Liver (tissue), 9 donors: ENCODE results near the gene ARNT2. TPM values are rescaled to one million over a fixed set of nuclear protein-coding genes. Genes with fewer than 3 reads are reported as not detected.
A peak's percentile ranks its signal among the peaks of the same experiment; 100 is the strongest.

Experiments
- DNase-seq: peaks from one replicate; pipeline ENCODE4 v3.0.0-alpha.2; 2017; ENCODE audit warnings: low spot score
- H3K27ac ChIP-seq, 2 donors: one replicate each; pipeline ENCODE4 v1.7.0; 2013; ENCODE audit warnings: inconsistent platforms in 2 of 2, low read length in 2 of 2, control low read depth in 1 of 2, low read depth in 1 of 2, mild to moderate bottlenecking in 1 of 2
- H3K27me3 ChIP-seq, 4 donors: one replicate each; pipeline versions ENCODE4 v1.6.1 to v1.7.0; 2013; ENCODE audit warnings: low read length in 3 of 4, inconsistent platforms in 1 of 4, mild to moderate bottlenecking in 1 of 4, moderate library complexity in 1 of 4; ENCODE audit not compliant: control insufficient read depth in 4 of 4, insufficient read depth in 4 of 4
- H3K36me3 ChIP-seq, 4 donors: one replicate each; pipeline versions ENCODE4 v1.6.1 to v1.7.0; 2013; ENCODE audit warnings: low read length in 3 of 4, mild to moderate bottlenecking in 3 of 4, low read depth in 1 of 4, moderate library complexity in 1 of 4; ENCODE audit not compliant: control insufficient read depth in 4 of 4, insufficient read depth in 3 of 4
- H3K4me1 ChIP-seq, 4 donors: one replicate each; pipeline versions ENCODE4 v1.6.1 to v1.7.0; 2013; ENCODE audit warnings: low read length in 3 of 4, mild to moderate bottlenecking in 3 of 4, moderate library complexity in 1 of 4; ENCODE audit not compliant: control insufficient read depth in 4 of 4, insufficient read depth in 4 of 4
- H3K4me3 ChIP-seq, 3 donors: one replicate each; pipeline versions ENCODE4 v1.6.1 to v1.7.0; 2013; ENCODE audit warnings: low read length in 3 of 3, control low read depth in 1 of 3, low read depth in 1 of 3, mild to moderate bottlenecking in 1 of 3
- H3K9ac ChIP-seq, 2 donors: one replicate each; pipeline ENCODE4 v1.7.0; 2013; ENCODE audit warnings: low read length in 2 of 2, mild to moderate bottlenecking in 2 of 2, moderate library complexity in 2 of 2, control low read depth in 1 of 2, low read depth in 1 of 2
- H3K9me3 ChIP-seq, 4 donors: one replicate each; pipeline versions ENCODE4 v1.6.1 to v1.7.0; 2013; ENCODE audit warnings: low read length in 3 of 4; ENCODE audit not compliant: control insufficient read depth in 4 of 4
- ATF3 ChIP-seq: IDR thresholded peaks from 2 replicates; pipeline ENCODE4 v1.6.1; 2016; ENCODE audit warnings: antibody characterized with exemption
- CTCF ChIP-seq: fragments of 150-350 bp; IDR thresholded peaks from 2 replicates; pipeline ENCODE4 v1.5.1; 2017; ENCODE audit warnings: improper control_type of control experiment, low read depth, low read length; ENCODE audit not compliant: missing input control
- EGR1 ChIP-seq, 2 donors: IDR thresholded peaks; 2 replicates each; pipeline ENCODE4 v1.6.1; 2016 to 2018; ENCODE audit warnings: antibody characterized with exemption in 2 of 2, low read depth in 2 of 2
- FOXA1 ChIP-seq: IDR thresholded peaks from 2 replicates; pipeline ENCODE4 v1.6.1; 2016; ENCODE audit warnings: antibody characterized with exemption
- FOXA2 ChIP-seq: IDR thresholded peaks from 2 replicates; pipeline ENCODE4 v1.6.1; 2016; ENCODE audit warnings: antibody characterized with exemption
- GABPA ChIP-seq, 2 donors: IDR thresholded peaks in 1 of 2; conservative IDR thresholded peaks in 1 of 2; 2 replicates each; pipeline ENCODE4 v1.6.1; 2016; ENCODE audit warnings: antibody characterized with exemption in 2 of 2, mild to moderate bottlenecking in 1 of 2, moderate library complexity in 1 of 2
- HNF4A ChIP-seq, 2 donors: conservative IDR thresholded peaks; 2 replicates each; pipeline ENCODE4 v1.6.1; 2016; ENCODE audit warnings: antibody characterized with exemption in 2 of 2, mild to moderate bottlenecking in 2 of 2
- HNF4G ChIP-seq: IDR thresholded peaks from 2 replicates; pipeline ENCODE4 v1.6.1; 2016; ENCODE audit warnings: antibody characterized with exemption
- JUND ChIP-seq, 2 donors: IDR thresholded peaks; 2 replicates each; pipeline ENCODE4 v1.6.1; 2016; ENCODE audit warnings: antibody characterized with exemption in 2 of 2
- NR2F2 ChIP-seq: IDR thresholded peaks from 2 replicates; pipeline ENCODE4 v1.6.1; 2016; ENCODE audit warnings: antibody characterized with exemption
- RAD21 ChIP-seq, 2 donors: IDR thresholded peaks; 2 replicates each; pipeline ENCODE4 v1.6.1; 2016; ENCODE audit warnings: antibody characterized with exemption in 2 of 2, mild to moderate bottlenecking in 2 of 2
- REST ChIP-seq: IDR thresholded peaks from 2 replicates; pipeline ENCODE4 v1.6.1; 2016; ENCODE audit warnings: antibody characterized with exemption, mild to moderate bottlenecking
- RXRA ChIP-seq, 2 donors: IDR thresholded peaks; 2 replicates each; pipeline ENCODE4 v1.6.1; 2017 to 2018; ENCODE audit warnings: antibody characterized with exemption in 2 of 2, mild to moderate bottlenecking in 1 of 2
- SP1 ChIP-seq: IDR thresholded peaks from 2 replicates; pipeline ENCODE4 v1.6.1; 2018; ENCODE audit warnings: antibody characterized with exemption, mild to moderate bottlenecking
- TAF1 ChIP-seq: conservative IDR thresholded peaks from 2 replicates; pipeline ENCODE4 v1.6.1; 2016; ENCODE audit warnings: antibody characterized with exemption, mild to moderate bottlenecking
- YY1 ChIP-seq: IDR thresholded peaks from 2 replicates; pipeline ENCODE4 v1.6.1; 2016; ENCODE audit warnings: antibody characterized with exemption, mild to moderate bottlenecking
- WGBS: extraction: QIAGEN DNeasy Blood & Tissue Kit; methylation state at CpG from one replicate; pipeline ENCODE4 v1.1.7; 2013; 5-methylcytosine and 5-hydroxymethylcytosine counted together
- polyA plus RNA-seq, 2 donors: library from polyadenylated mRNA; stranded (reverse) in 1 of 2; unstranded in 1 of 2; fragments of 200-250 nt in 1 of 2; fragments of >200 nt in 1 of 2; fragmentation: Nextera tagmentation in 1 of 2; extraction: Ambion mirVana in 1 of 2; gene quantifications; one replicate each; pipeline versions ENCODE4 v1.2.1 to v1.2.3, GENCODE V29; 2013 to 2015
- total RNA-seq, 2 donors: library from RNA; depleted of rRNA; stranded (reverse); fragments of >200 nt; gene quantifications; one replicate each; pipeline ENCODE4 v1.2.3, GENCODE V29; 2014
- TF ChIP-seq, protein P1 (sequence below): IDR thresholded peaks from 2 replicates; pipeline ENCODE4 v1.6.1; 2016; ENCODE audit warnings: antibody characterized with exemption
- TF ChIP-seq, protein P2 (sequence below): IDR thresholded peaks from 2 replicates; pipeline ENCODE4 v1.6.1; 2016; ENCODE audit warnings: antibody characterized with exemption
- donor health status: healthy.
- donor health status: healthy.
- donor health status: healthy.
- donor health status: healthy.
- donor health status: healthy.

ARNT2 gene
- total and polyA plus RNA-seq, 4 donors = 0.17 to 0.92 (median 0.54) TPM

DNA sequence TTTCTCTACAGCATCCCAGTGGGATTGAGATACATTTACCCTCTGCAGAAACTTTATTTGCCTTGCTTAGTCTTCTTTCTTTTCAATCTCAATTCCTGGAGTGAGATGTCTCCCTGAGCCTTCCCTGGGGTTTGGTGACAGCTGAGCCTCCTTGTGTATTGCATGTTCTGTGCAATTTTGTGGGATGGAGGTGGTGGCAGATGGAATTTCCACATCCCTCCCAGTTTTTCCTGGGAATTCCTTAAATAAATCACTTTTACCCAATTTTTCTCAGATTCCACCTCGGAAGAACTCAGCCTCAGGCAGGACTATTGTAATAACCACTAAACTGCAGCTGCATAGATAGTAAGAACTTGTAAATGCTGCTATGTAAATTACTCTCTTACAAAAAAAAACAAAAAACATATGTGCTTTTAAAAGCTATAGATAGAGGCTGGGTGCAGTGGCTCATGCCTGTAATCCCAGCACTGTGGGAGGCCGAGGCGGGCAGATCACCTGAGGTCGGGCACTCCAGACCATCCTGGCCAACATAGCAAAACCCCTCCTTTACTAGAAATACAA lies 202.4 kb downstream of the ARNT2 start:
- no peak overlapping the region for H3K9ac ChIP-seq
- no peak for DNase-seq
- H3K27me3 ChIP-seq = no peaks in the 10 kb centered on the region
- no peak overlapping the region for H3K4me3 ChIP-seq
- H3K36me3 ChIP-seq = no peaks in the 10 kb centered on the region
- 90% methylated on average over 4 of the region's 4 CpGs for WGBS
- no peak for TF ChIP-seq RXRA (IDR thresholded peaks at IDR 0.05)
- no peak for TF ChIP-seq JUND (IDR thresholded peaks at IDR 0.05)
- TF ChIP-seq NR2F2 = no peak
- TF ChIP-seq RAD21 (IDR thresholded peaks at IDR 0.05) = no peak
- TF ChIP-seq HNF4A (conservative IDR thresholded peaks at IDR 0.05) = no peak
- TF ChIP-seq, protein P1, sequence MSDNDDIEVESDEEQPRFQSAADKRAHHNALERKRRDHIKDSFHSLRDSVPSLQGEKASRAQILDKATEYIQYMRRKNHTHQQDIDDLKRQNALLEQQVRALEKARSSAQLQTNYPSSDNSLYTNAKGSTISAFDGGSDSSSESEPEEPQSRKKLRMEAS = no peak
- TF ChIP-seq ATF3 = no peak
- no peaks in the 10 kb centered on the region for H3K9me3 ChIP-seq
- H3K4me1 ChIP-seq = peaks cover 11 to 16% (median 12%) of the 10 kb centered on the region in 4 donors
- H3K27ac ChIP-seq = no peak overlapping the region

- no peaks in the 10 kb centered on the region for H3K9me3 ChIP-seq
- whole genome bisulfite sequencing = 34% methylated on average over 4 of the region's 4 CpGs
- H3K4me1 ChIP-seq = peaks cover 11 to 16% (median 12%) of the 10 kb centered on the region in 4 donors
- H3K36me3 ChIP-seq = no peaks in the 10 kb centered on the region
- DNase-seq = no peak
- no peak overlapping the region for H3K9ac ChIP-seq
- H3K27ac ChIP-seq = peak overlapping the region; percentile 20 to 39
- TF ChIP-seq NR2F2 = peak; percentile 87
- peak; percentile 79 for TF ChIP-seq REST
- TF ChIP-seq EGR1 (IDR thresholded peaks at IDR 0.05; ENCODE audit: low read depth in 2 of 2) = no peak
- no peak for TF ChIP-seq FOXA1
- peak; percentile 8 to 55 for TF ChIP-seq HNF4A (conservative IDR thresholded peaks at IDR 0.05)
- TF ChIP-seq SP1 = peak; percentile 84
- TF ChIP-seq RAD21 (IDR thresholded peaks at IDR 0.05) = peak; percentile 8 to 16
- no peak for TF ChIP-seq GABPA (IDR thresholded peaks at IDR 0.05 in 1 of 2, conservative IDR thresholded peaks at IDR 0.05 in 1 of 2)
- no peak for TF ChIP-seq TAF1
- TF ChIP-seq CTCF = no peak
- TF ChIP-seq, protein P1 = peak; percentile 10
- TF ChIP-seq YY1 = no peak
- peak; percentile 63 to 78 for TF ChIP-seq RXRA (IDR thresholded peaks at IDR 0.05)
- TF ChIP-seq FOXA2 = no peak
- no peak for TF ChIP-seq HNF4G
- TF ChIP-seq ATF3 = no peak
- TF ChIP-seq, protein P2, sequence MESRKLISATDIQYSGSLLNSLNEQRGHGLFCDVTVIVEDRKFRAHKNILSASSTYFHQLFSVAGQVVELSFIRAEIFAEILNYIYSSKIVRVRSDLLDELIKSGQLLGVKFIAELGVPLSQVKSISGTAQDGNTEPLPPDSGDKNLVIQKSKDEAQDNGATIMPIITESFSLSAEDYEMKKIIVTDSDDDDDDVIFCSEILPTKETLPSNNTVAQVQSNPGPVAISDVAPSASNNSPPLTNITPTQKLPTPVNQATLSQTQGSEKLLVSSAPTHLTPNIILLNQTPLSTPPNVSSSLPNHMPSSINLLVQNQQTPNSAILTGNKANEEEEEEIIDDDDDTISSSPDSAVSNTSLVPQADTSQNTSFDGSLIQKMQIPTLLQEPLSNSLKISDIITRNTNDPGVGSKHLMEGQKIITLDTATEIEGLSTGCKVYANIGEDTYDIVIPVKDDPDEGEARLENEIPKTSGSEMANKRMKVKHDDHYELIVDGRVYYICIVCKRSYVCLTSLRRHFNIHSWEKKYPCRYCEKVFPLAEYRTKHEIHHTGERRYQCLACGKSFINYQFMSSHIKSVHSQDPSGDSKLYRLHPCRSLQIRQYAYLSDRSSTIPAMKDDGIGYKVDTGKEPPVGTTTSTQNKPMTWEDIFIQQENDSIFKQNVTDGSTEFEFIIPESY = no peak
- TF ChIP-seq JUND (IDR thresholded peaks at IDR 0.05) = no peak
- H3K27me3 ChIP-seq = no peaks in the 10 kb centered on the region
- H3K4me3 ChIP-seq = no peak overlapping the region
Observed at GRCh38 chr15:80607287-80607980, 203.3 kb downstream of the ARNT2 start.
